ENCODE measurements around the gene PRND. TPM values are rescaled to one million over a fixed set of nuclear protein-coding genes. Genes with fewer than 3 reads are reported as not detected.
A peak's percentile ranks its signal among the peaks of the same experiment; 100 is the strongest.

The PRND gene
- polyA plus RNA-seq, 3 donors, result not detected

DNA sequence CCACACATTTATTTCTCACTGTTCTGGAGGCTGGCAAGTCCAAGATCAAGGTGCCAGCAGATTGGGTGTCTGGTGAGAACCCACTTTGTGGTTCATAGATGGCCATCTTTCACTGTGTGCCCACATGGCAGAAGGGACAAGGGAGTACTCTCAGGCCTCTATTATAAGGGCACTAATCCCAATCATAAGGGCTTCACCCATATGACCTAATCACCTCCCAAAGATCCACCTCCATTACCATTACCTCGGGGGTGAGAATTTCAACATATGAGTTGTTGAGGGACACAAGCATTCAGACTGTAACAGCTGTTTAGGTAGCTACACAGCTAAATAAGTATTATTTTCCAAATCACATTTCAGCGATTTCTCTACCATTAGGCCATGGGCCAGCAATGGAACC, 2.5 kb upstream of the PRND start:
- Histone ChIP-seq H3K4me2 (replicated peaks; ENCODE audit: extremely low read depth, low read length, poor library complexity, severe bottlenecking) (peak overlapping the region; percentile 72), H3K9me3 (replicated peaks in 1 of 2; ENCODE audit: control insufficient read depth in 1 of 2, insufficient read depth in 1 of 2, low read length in 2 of 2) (no peaks in the 10 kb centered on the region), H3K27me3 (ENCODE audit: control insufficient read depth in 2 of 2, insufficient read depth in 2 of 2, low read length in 2 of 2) (no peaks in the 10 kb centered on the region), H3K9ac (ENCODE audit: insufficient read depth, low read length, poor library complexity, severe bottlenecking) (no peak overlapping the region), H2AFZ (ENCODE audit: insufficient read depth, low read depth, low read length, poor library complexity, severe bottlenecking) (no peak overlapping the region), H3K4me1 (ENCODE audit: control insufficient read depth in 1 of 2, insufficient read depth in 2 of 2, low read length in 2 of 2) (peaks cover 21 to 23% of the 10 kb centered on the region in 2 donors), H3K4me3 (replicated peaks in 1 of 3; ENCODE audit: low read depth in 2 of 3, low read length in 3 of 3) (no peak overlapping the region), H3K36me3 (replicated peaks in 1 of 2; ENCODE audit: control insufficient read depth in 1 of 2, insufficient read depth in 2 of 2, low read length in 2 of 2) (no peaks in the 10 kb centered on the region), H3K27ac (ENCODE audit: low read depth in 1 of 2, low read length in 2 of 2) (peak overlapping the region in 1 of 2 donors; percentile 96), H4K20me1 (ENCODE audit: insufficient read depth, low read length) (no peaks in the 10 kb centered on the region), H3K79me2 (ENCODE audit: insufficient read depth, low read length) (no peaks in the 10 kb centered on the region)
- Mint-ChIP-seq H3K9me3 (peaks cover 0 to 4% (median 0%) of the 10 kb centered on the region in 7 donors), H3K27ac (peak overlapping the region in 4 of 7 donors; percentile 54 to 97 (median 92)), H3K4me3 (no peak overlapping the region), H3K36me3 (no peaks in the 10 kb centered on the region), H3K4me1 (peaks cover 25% of the 10 kb centered on the region), H3K27me3 (ENCODE audit: low read depth in 3 of 3) (peaks cover 0 to 4% (median 2%) of the 10 kb centered on the region in 3 donors)
- DNase-seq, result no peak
- WGBS (ENCODE audit: insufficient coverage), result no CpG with 5 or more reads among the region's 2 CpGs
- TF ChIP-seq, protein P1, sequence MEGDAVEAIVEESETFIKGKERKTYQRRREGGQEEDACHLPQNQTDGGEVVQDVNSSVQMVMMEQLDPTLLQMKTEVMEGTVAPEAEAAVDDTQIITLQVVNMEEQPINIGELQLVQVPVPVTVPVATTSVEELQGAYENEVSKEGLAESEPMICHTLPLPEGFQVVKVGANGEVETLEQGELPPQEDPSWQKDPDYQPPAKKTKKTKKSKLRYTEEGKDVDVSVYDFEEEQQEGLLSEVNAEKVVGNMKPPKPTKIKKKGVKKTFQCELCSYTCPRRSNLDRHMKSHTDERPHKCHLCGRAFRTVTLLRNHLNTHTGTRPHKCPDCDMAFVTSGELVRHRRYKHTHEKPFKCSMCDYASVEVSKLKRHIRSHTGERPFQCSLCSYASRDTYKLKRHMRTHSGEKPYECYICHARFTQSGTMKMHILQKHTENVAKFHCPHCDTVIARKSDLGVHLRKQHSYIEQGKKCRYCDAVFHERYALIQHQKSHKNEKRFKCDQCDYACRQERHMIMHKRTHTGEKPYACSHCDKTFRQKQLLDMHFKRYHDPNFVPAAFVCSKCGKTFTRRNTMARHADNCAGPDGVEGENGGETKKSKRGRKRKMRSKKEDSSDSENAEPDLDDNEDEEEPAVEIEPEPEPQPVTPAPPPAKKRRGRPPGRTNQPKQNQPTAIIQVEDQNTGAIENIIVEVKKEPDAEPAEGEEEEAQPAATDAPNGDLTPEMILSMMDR (IDR thresholded peaks at IDR 0.05), result no peak
- intact Hi-C loops (cut with micrococcal nuclease), result no loop called here

DNA sequence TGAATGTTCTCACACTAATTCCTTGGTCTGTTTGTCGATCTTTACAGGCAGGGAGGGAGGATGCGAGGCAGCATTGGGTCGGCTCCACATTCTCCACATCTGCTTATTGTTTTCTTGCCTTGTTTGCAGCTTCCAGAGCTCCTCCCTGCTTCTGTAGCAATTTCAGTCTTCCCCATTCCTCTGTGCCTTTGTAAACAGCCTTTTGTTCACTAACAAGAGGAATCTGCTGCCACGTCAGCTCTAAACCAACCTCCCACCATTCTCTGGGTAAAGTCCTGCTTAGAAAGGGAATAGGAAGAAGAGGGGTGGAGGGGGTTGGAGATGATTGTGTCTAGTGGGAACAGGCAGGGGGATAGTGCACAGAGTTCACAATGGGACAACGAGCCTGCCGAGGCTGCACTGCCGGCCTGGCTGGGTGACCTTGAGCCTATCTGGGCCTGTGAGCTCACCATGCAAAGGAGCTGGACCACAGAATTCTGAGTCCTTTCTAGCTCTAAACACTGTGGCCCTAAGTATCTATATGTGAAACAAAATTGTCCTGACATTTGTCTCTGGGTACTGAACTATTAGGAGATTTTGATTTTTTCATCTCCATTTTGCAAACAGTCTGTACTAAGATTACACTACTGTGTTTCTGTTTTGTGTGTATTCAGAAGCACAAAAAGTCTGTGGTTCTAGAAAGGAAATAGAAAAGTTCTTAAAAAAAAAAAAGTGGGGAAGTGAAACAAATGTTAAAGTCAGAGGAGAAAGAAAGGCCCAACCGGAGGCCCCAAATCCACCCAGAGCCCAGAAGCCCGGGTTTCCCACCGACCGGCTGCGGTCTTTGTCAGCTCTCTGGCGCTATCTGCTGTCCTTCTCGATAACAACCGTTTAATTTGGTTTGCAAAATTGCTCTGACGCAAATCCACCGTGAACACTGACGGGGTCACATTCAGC, 1.4 kb upstream of the PRND start:
- peaks cover 25% of the 10 kb centered on the region for H3K4me1 Mint-ChIP-seq
- intact Hi-C loops (cut with micrococcal nuclease), result loop anchor here (1.0 to 5.0 kb wide), 5 partner anchors 32 to 114 kb away; no protein-coding TSS in a partner anchor
- Histone ChIP-seq H4K20me1 (ENCODE audit: insufficient read depth, low read length) (no peaks in the 10 kb centered on the region), H3K4me2 (replicated peaks; ENCODE audit: extremely low read depth, low read length, poor library complexity, severe bottlenecking) (peak overlapping the region; percentile 72), H3K36me3 (replicated peaks in 1 of 2; ENCODE audit: control insufficient read depth in 1 of 2, insufficient read depth in 2 of 2, low read length in 2 of 2) (no peaks in the 10 kb centered on the region), H3K4me3 (replicated peaks in 1 of 3; ENCODE audit: low read depth in 2 of 3, low read length in 3 of 3) (peak overlapping the region in 2 of 3 experiments; percentile 17 to 68), H3K79me2 (ENCODE audit: insufficient read depth, low read length) (no peaks in the 10 kb centered on the region), H3K9me3 (replicated peaks in 1 of 2; ENCODE audit: control insufficient read depth in 1 of 2, insufficient read depth in 1 of 2, low read length in 2 of 2) (no peaks in the 10 kb centered on the region), H3K9ac (ENCODE audit: insufficient read depth, low read length, poor library complexity, severe bottlenecking) (peak overlapping the region; percentile 63), H3K27ac (ENCODE audit: low read depth in 1 of 2, low read length in 2 of 2) (peak overlapping the region; percentile 83 to 96), H2AFZ (ENCODE audit: insufficient read depth, low read depth, low read length, poor library complexity, severe bottlenecking) (peak overlapping the region; percentile 86), H3K4me1 (ENCODE audit: control insufficient read depth in 1 of 2, insufficient read depth in 2 of 2, low read length in 2 of 2) (peaks cover 21 to 23% of the 10 kb centered on the region in 2 donors), H3K27me3 (ENCODE audit: control insufficient read depth in 2 of 2, insufficient read depth in 2 of 2, low read length in 2 of 2) (no peaks in the 10 kb centered on the region)
- TF ChIP-seq, protein P1 (IDR thresholded peaks at IDR 0.05), result peak; percentile 82
- peak; percentile 86 to 93 (median 89) for DNase-seq
- H3K27ac Mint-ChIP-seq, result peak overlapping the region; percentile 89 to 97 (median 95)
- peak overlapping the region; percentile 49 to 83 for H3K4me3 Mint-ChIP-seq
- peaks cover 0 to 5% (median 2%) of the 10 kb centered on the region in 3 donors for H3K27me3 Mint-ChIP-seq (ENCODE audit: low read depth in 3 of 3)
- under 1% methylated on average over 13 of the region's 18 CpGs for WGBS (ENCODE audit: insufficient coverage)
- H3K9me3 Mint-ChIP-seq, result peaks cover 0 to 4% (median 0%) of the 10 kb centered on the region in 7 donors
- H3K36me3 Mint-ChIP-seq, result no peaks in the 10 kb centered on the region

Data from CD14-positive monocyte (primary cell).